HG02588 (cell line): ENCODE measurements around the gene ZBTB16.

Source experiments
- ATAC-seq: cut with Tn5 transposase; IDR thresholded peaks from one replicate; pipeline ENCODE4 v1.9.1; 2021; ENCODE audit warnings: mild to moderate bottlenecking, moderate library complexity; ENCODE audit not compliant: unreplicated experiment

Gene ZBTB16

DNA sequence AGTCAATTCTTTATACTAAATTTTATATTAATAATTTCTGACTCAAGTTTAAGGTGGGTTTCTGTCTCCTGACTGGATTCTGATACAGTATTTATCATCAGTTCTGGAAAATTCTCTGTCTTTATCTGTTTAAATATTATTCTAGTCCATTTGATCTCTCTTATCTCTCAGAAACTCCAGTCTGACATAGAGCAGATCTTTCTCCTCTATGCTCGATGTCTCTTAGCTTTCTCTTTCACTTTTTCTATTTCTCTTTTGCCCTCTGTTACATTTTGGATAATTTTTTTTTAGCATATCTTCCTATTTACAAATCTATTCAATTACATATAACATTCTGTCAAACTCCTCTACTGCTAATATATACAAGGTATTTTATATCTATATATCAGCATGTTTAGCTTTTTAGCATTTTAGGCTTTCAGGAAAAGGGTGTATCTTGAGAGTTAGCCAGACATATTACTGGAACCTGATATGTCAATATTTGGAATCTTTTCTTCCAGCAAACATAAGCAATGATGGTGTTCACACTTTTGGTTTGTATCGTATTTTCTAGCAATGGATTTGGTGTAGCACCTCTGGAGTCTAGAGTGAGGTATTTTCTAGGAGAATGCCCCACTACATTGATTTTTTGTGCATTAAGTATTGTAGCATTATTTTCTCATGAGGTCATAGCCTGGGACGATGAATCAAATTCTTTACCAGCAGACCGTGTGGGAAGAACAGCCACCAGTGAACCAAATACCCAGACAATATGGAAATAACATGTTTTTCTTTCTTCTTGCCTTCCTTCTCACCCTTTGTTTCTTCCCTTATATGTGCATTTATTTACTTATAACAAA, 232.6 kb downstream of the ZBTB16 start:
- no peak for ATAC-seq

DNA sequence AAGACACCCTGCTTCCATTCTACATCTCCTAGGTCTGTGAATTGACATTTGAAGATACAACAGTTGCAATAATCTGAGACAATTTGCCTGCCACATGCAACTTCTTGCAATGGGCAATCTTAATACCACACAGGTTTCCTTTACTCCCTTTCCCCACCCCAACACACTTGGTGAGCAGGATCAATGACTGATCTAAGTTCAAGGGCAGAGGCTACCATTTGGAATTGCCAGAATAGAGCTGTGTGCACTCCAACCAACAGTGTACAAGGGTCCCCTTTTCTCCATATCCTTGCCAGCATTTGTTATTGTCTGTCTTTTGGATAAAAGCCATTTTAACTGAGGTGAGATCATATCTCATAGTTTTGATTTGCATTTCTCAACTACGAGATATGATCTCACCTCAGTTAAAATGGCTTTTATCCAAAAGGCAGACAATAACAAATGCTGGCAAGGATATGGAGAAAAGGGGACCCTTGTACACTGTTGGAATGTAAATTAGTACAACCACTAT, 233.7 kb downstream of the ZBTB16 start:
- ATAC-seq: no peak

DNA sequence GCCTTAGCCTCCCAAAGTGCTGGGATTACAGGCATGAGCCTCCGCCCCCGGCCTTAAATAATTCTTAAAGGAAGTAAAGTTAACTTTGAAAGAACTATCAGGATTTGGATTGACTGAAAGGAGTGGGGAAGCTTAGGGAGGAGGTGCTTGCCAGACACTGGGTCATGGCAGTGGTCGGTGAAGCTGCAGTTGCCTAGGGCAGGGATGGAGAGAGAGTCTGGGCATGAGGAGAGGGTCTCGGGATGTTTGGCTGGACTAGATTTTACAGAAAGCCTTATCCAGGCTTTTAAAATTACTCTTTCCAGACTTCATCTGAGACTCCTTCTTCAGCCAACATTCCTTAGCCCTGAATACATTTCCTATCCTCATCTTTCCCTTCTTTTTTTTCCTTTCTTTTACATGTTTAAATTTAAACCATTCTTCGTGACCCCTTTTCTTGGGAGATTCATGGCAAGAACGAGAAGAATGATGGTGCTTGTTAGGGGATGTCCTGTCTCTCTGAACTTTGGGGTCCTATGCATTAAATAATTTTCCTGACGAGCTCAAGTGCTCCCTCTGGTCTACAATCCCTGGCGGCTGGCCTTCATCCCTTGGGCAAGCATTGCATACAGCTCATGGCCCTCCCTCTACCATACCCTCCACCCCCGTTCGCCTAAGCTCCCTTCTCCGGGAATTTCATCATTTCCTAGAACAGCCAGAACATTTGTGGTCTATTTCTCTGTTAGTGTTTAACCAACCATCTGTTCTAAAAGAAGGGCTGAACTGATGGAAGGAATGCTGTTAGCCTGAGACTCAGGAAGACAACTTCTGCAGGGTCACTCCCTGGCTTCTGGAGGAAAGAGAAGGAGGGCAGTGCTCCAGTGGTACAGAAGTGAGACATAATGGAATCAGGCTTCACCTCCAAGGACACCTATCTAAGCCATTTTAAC, 236.4 kb downstream of the ZBTB16 start, which contains the start of gene NNMT:
Gene NNMT (plus strand): TSS at position 724 of the 929 bp plus-strand sequence. CDS start 158 bp downstream, at position 882.
- no peak for ATAC-seq

DNA sequence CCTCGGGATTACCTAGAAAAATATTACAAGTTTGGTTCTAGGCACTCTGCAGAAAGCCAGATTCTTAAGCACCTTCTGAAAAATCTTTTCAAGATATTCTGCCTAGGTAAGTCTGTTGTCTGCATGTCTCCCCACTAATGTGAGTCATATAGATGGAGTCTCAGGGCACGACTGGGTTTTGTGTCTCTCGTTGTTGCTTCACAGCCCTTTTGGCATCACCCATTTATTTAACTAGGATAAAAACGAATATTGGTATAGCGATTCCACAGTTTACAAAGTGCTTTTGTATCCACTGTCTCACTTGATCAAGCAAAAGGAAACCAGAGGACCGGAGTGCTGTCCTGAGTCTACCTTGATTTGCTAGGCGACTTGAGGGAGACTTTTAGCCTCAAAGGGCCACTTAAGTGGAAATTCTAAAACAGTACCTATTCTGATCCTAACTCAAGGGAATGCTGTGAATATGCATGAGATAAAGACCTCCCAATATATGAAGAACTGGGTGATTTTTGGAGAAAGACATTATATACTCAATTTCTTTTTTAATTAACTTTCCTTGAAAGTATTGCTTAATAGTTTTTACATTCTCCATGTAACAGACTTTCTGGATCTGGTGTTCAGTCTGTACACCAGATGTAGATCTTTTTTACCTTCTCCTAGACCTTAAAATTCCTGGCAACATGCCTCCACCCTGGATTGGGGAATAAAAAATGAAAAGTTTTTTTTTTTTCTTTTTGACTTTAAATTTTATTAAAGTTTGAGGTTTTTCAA, 237.3 kb downstream of the ZBTB16 start:
- no peak for ATAC-seq

DNA sequence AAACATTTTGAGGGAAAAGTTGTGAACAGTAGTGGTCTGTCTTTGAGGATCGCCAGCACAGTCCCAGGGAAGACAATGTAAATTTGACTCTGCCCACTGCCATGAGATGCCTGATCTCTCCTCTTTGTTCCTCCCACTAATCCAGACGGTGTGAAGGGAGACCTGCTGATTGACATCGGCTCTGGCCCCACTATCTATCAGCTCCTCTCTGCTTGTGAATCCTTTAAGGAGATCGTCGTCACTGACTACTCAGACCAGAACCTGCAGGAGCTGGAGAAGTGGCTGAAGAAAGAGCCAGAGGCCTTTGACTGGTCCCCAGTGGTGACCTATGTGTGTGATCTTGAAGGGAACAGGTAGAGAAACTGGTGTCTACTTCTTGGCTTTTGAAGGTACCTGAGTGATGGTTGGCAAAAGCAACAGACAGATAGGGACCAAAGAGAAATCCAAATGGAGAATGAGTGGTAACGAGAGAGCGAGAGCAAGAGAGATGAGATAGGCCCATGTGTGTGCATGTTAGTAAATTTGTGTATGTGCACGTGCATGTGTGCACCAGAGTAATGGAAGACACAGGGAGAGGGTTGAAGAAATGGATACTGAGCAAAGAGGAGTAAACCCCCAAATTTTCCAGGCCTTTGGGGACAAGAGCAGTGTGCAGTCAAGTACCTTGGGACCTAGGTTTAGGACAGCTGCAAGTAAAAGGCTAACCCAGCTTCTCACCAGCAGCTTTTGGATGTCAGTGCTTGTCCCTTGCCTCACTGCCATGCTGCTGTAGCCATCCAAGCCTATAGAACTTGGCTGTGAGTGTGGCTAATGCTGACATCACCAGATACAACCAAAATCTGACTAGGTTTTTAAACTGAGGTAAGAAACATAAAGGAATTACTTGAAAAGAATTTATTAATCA, 238.5 kb downstream of the ZBTB16 start:
- ATAC-seq: no peak

DNA sequence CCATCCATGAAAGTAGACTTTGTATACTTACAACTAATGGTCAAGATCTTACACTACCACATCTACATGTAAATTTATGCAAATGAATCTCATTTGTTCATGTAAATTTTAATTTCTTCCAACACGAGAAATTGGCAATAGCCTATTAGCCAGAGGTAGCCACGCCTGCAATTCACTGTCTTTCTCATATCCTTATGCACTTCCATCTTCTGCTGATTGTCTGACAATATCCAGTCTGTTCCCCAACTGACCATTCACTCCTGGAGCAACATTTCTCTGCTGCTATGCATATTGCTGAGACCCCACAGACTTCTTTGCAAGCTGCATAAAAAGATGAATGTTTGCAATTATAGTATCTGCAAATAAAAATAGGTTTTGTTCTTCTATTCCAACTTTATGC, 239.2 kb downstream of the ZBTB16 start:
- no peak for ATAC-seq
